SK-N-SH (cell line): ENCODE measurements around the gene TXLNA. TPM values are rescaled to one million over a fixed set of nuclear protein-coding genes. Genes with fewer than 3 reads are reported as not detected.

ENCODE experiments used
- CTCF ChIA-PET: fragments of 300-600, 350-600 bp; formaldehyde crosslinking; extraction: SDS; loops from one replicate; lab custom pipeline; 2021; lab: Yijun Ruan, JAX
- POLR2A ChIA-PET: fragments of 350-600 bp; sonication (Branson Sonifier 250); formaldehyde crosslinking; extraction: SDS; loops from one replicate; lab custom pipeline; 2020; ENCODE audit warnings: antibody characterized with exemption, inconsistent platforms; lab: Yijun Ruan, JAX
- DNase-seq: peaks from one replicate; pipeline ENCODE4 v3.0.0; 2012
- H2AFZ ChIP-seq: fragments of 200-600 bp; sonication (generic); 2 replicates; pipeline ENCODE4 v1.8.1; 2016; ENCODE audit warnings: antibody characterized with exemption, mild to moderate bottlenecking, low read depth
- H3F3A ChIP-seq: fragments of 200-600 bp; sonication (generic); replicated peaks from 2 replicates; pipeline ENCODE3; 2016; ENCODE audit warnings: antibody characterized with exemption, mild to moderate bottlenecking; ENCODE audit not compliant: insufficient read depth
- H3K27ac ChIP-seq, 2 experiments: fragments of 200-500 bp in 1 of 2; fragments of 200-600 bp in 1 of 2; sonication (Bioruptor generic) in 1 of 2; sonication (generic), shearing (Covaris generic) in 1 of 2; 2 replicates each; pipeline versions ENCODE4 v1.5.1 to v1.6.1; 2014 to 2016; ENCODE audit warnings: low read depth in 2 of 2, inconsistent platforms in 1 of 2, low read length in 1 of 2, mild to moderate bottlenecking in 1 of 2, mixed read lengths in 1 of 2
- H3K27me3 ChIP-seq: fragments of 200-600 bp; sonication (generic), shearing (Covaris generic); 2 replicates; pipeline ENCODE4 v1.6.1; 2016; ENCODE audit warnings: mixed run types; ENCODE audit not compliant: insufficient read depth
- H3K36me3 ChIP-seq, 2 experiments: fragments of 200-500 bp in 1 of 2; fragments of 200-600 bp in 1 of 2; sonication (Bioruptor generic) in 1 of 2; sonication (generic) in 1 of 2; replicated peaks in 1 of 2; 2 replicates each; pipeline versions ENCODE3 to v1.5.1; 2014 to 2016; ENCODE audit warnings: low read length in 1 of 2, mild to moderate bottlenecking in 1 of 2; ENCODE audit not compliant: insufficient read depth in 2 of 2, control insufficient read depth in 1 of 2
- H3K4me1 ChIP-seq, 2 experiments: fragments of 200-500 bp in 1 of 2; fragments of 200-600 bp in 1 of 2; sonication (Bioruptor generic) in 1 of 2; sonication (generic), shearing (Covaris generic) in 1 of 2; 2 replicates each; pipeline versions ENCODE4 v1.5.1 to v1.6.1; 2014 to 2016; ENCODE audit warnings: low read depth in 1 of 2, low read length in 1 of 2, mixed run types in 1 of 2; ENCODE audit not compliant: insufficient read depth in 2 of 2, control insufficient read depth in 1 of 2
- H3K4me2 ChIP-seq: fragments of 200-600 bp; sonication (generic), shearing (Covaris generic); 2 replicates; pipeline ENCODE4 v1.6.1; 2017; ENCODE audit warnings: mixed run types
- H3K4me3 ChIP-seq, 2 experiments: fragments of 200-500 bp in 1 of 2; fragments of 200-600 bp in 1 of 2; sonication (Bioruptor generic) in 1 of 2; sonication (generic), shearing (Covaris generic) in 1 of 2; 2 replicates each; pipeline versions ENCODE4 v1.5.1 to v1.8.1; 2014 to 2016; ENCODE audit warnings: low read depth in 2 of 2, inconsistent platforms in 1 of 2, low read length in 1 of 2, mild to moderate bottlenecking in 1 of 2, mixed read lengths in 1 of 2, moderate library complexity in 1 of 2
- H3K79me2 ChIP-seq: fragments of 200-600 bp; sonication (generic); 2 replicates; pipeline ENCODE4 v1.8.1; 2017; ENCODE audit warnings: mild to moderate bottlenecking; ENCODE audit not compliant: insufficient read depth
- H3K9ac ChIP-seq: fragments of 200-600 bp; sonication (generic); 2 replicates; pipeline ENCODE4 v1.6.1; 2017; ENCODE audit warnings: mixed run types
- H3K9me2 ChIP-seq: fragments of 200-600 bp; sonication (generic); 2 replicates; pipeline ENCODE4 v1.6.1; 2017; ENCODE audit warnings: mixed run types
- H3K9me3 ChIP-seq: fragments of 200-600 bp; sonication (generic); 2 replicates; pipeline ENCODE4 v1.6.1; 2017; ENCODE audit warnings: mixed run types, mild to moderate bottlenecking, moderate library complexity
- H4K20me1 ChIP-seq: fragments of 200-600 bp; sonication (generic); 2 replicates; pipeline ENCODE4 v1.6.1; 2017; ENCODE audit warnings: mild to moderate bottlenecking, mixed run types; ENCODE audit not compliant: insufficient read depth
- CHD2 ChIP-seq: fragments of 150-350 bp; IDR thresholded peaks from 2 replicates; pipeline ENCODE4 v1.6.1; 2018; ENCODE audit warnings: low read length; ENCODE audit not compliant: partially characterized antibody
- CTCF ChIP-seq: fragments of 200-600 bp; sonication (generic); IDR thresholded peaks from 2 replicates; pipeline ENCODE4 v1.6.1; 2017; ENCODE audit warnings: antibody characterized with exemption, mild to moderate bottlenecking, moderate library complexity
- EP300 ChIP-seq, 2 experiments: IDR thresholded peaks; 2 replicates each; pipeline versions ENCODE4 v1.4.0 to v1.6.1; 2012; ENCODE audit warnings: borderline replicate concordance in 1 of 2, low read depth in 1 of 2, low read length in 1 of 2
- EZH2phosphoT487 ChIP-seq: fragments of 200-600 bp; sonication (generic); IDR thresholded peaks from 2 replicates; pipeline ENCODE4 v1.6.1; 2017; ENCODE audit warnings: low read depth, mixed run types, mild to moderate bottlenecking, antibody characterized with exemption, moderate library complexity, borderline replicate concordance
- FOSL2 ChIP-seq: IDR thresholded peaks from 2 replicates; pipeline ENCODE4 v1.4.0; 2012; ENCODE audit warnings: low read depth, mild to moderate bottlenecking, moderate library complexity, borderline replicate concordance
- FOXJ3 ChIP-seq: sonication (generic); formaldehyde crosslinking; IDR thresholded peaks from 2 replicates; pipeline ENCODE4 v1.5.1; 2020; ENCODE audit warnings: mild to moderate bottlenecking, missing genetic modification reagents
- GABPA ChIP-seq: IDR thresholded peaks from 2 replicates; pipeline ENCODE4 v1.4.0; 2012; ENCODE audit warnings: low read depth, mild to moderate bottlenecking
- GATA2 ChIP-seq: sonication (generic); formaldehyde crosslinking; IDR thresholded peaks from 2 replicates; pipeline ENCODE4 v1.5.0; 2020; ENCODE audit warnings: mild to moderate bottlenecking, missing genetic modification reagents
- RAD21 ChIP-seq: IDR thresholded peaks from 2 replicates; pipeline ENCODE4 v1.6.1; 2012; ENCODE audit warnings: mild to moderate bottlenecking, low read length
- RCOR1 ChIP-seq: fragments of 150-350 bp; IDR thresholded peaks from 2 replicates; pipeline ENCODE4 v1.6.1; 2017; ENCODE audit warnings: antibody characterized with exemption, low read length
- REST ChIP-seq: IDR thresholded peaks from 2 replicates; pipeline ENCODE4 v1.6.1; 2012; ENCODE audit warnings: mild to moderate bottlenecking, low read depth, low read length, moderate library complexity
- TAF1 ChIP-seq: IDR thresholded peaks from 2 replicates; pipeline ENCODE4 v1.6.1; 2012; ENCODE audit warnings: low read depth, mild to moderate bottlenecking, low read length, moderate library complexity, borderline replicate concordance
- TCF12 ChIP-seq: IDR thresholded peaks from 2 replicates; pipeline ENCODE4 v1.4.0; 2012
- USF1 ChIP-seq: IDR thresholded peaks from 2 replicates; pipeline ENCODE4 v1.4.0; 2012; ENCODE audit warnings: low read depth, borderline replicate concordance
- YY1 ChIP-seq: IDR thresholded peaks from 2 replicates; pipeline ENCODE4 v1.4.0; 2012; ENCODE audit warnings: low read depth, mild to moderate bottlenecking
- WGBS: methylation state at CpG from one replicate; pipeline ENCODE4 v1.1.6; 2017; ENCODE audit warnings: low lambda C conversion rate; 5-methylcytosine and 5-hydroxymethylcytosine counted together
- polyA plus RNA-seq, 3 experiments: library from polyadenylated mRNA; depleted of rRNA; stranded (reverse); fragments of >200 nt; gene quantifications; 2 replicates each; pipeline ENCODE4 v1.2.3, GENCODE V29; 2012

Gene TXLNA
- polyA plus RNA-seq, 1 of the 3 experiments (the other 2 are of a cell fraction): 26.4 TPM

GRCh38 chr1:32242341-32242851 is 62.9 kb downstream of the TXLNA start:
- Histone ChIP-seq H3F3A (peaks cover 12% of the 10 kb centered on the region), H3K27me3 (no peaks in the 10 kb centered on the region)
- TF ChIP-seq REST (no peak), EP300 (IDR thresholded peaks at IDR 0.05; ENCODE audit: borderline replicate concordance in 1 of 2, low read depth in 1 of 2, low read length in 1 of 2) (no peak), TCF12 (no peak), FOSL2 (no peak), GATA2 (CRISPR knock-in tag) (no peak), TAF1 (no peak), YY1 (no peak), RAD21 (no peak), CTCF (no peak), EZH2phosphoT487 (no peak), FOXJ3 (CRISPR knock-in tag) (no peak), USF1 (no peak), RCOR1 (no peak), CHD2 (no peak), GABPA (no peak)
- TF ChIP-seq, all 33 proteins: peak for 0
- Histone ChIP-seq H2AFZ (no peak overlapping the region), H3K4me3 (no peak overlapping the region), H3K9ac (no peak overlapping the region), H3K79me2 (no peaks in the 10 kb centered on the region), H3K4me2 (no peak overlapping the region), H3K4me1 (peaks cover 10 to 13% of the 10 kb centered on the region in 2 experiments; a peak in 3 of 4 replicates), H3K9me3 (no peaks in the 10 kb centered on the region), H3K36me3 (no peaks in the 10 kb centered on the region), H3K27ac (no peak overlapping the region), H4K20me1 (no peaks in the 10 kb centered on the region), H3K9me2 (no peaks in the 10 kb centered on the region)
- DNase-seq: peak; percentile 66
- POLR2A ChIA-PET: interaction anchor here (0.8 to 1.3 kb wide), 3 partner anchors 10 to 94 kb away, joined by 3 read pairs; partner anchors contain the start of gene MARCKSL1
- CTCF ChIA-PET: interaction anchor here (1.1 to 1.4 kb wide), 3 partner anchors 13 to 27 kb away, joined by 3 read pairs; no protein-coding TSS in a partner anchor
- 77% methylated on average over 3 of the region's 7 CpGs for WGBS
